K562 (cell line): ENCODE measurements around the gene FOXS1. TPM values are rescaled to one million over a fixed set of nuclear protein-coding genes. Genes with fewer than 3 reads are reported as not detected.

ENCODE experiments used
- ATAC-seq: fragments of 200-7000 bp; cut with Tn5 transposase; 3 replicates; pipeline ENCODE4 v1.9.1; 2020; ENCODE audit warnings: moderate library complexity
- BruUV-seq: library from RNA; stranded (reverse); fragments of 400-500 nt; replicated peaks from 2 replicates; lab custom pipeline; 2021; lab: Mats Ljungman, UMichigan
- CTCF ChIA-PET: fragments of 300-600 bp; formaldehyde crosslinking; extraction: SDS; loops from one replicate; lab custom pipeline; 2021; ENCODE audit warnings: low intra/inter-chr PET ratio; lab: Yijun Ruan, JAX
- POLR2A ChIA-PET: fragments of 300-600, 350-650 bp; sonication (Branson Sonifier 250); formaldehyde crosslinking; extraction: SDS; loops from one replicate; lab custom pipeline; 2021; ENCODE audit warnings: antibody characterized with exemption, inconsistent platforms; lab: Yijun Ruan, JAX
- DNase-seq, 4 experiments: peaks; one replicate each; pipeline versions ENCODE4 v3.0.0 to v3.0.0-alpha.2; 2011 to 2018; ENCODE audit warnings: low spot score in 3 of 4, mixed read lengths in 3 of 4; ENCODE audit errors: extremely low read depth in 1 of 4
- FAIRE-seq: peaks from 2 replicates; lab custom pipeline; 2011; peaks lifted over from hg19 to GRCh38; lab: Jason Lieb, UNC
- H2AFZ ChIP-seq: 2 replicates; pipeline ENCODE4 v1.6.0; 2011; ENCODE audit warnings: low read depth, low read length, control low read depth, inconsistent platforms
- H3K27ac ChIP-seq: fragments of 200-600 bp; 3 replicates; pipeline ENCODE4 v1.8.0; 2011; ENCODE audit warnings: low read depth, mild to moderate bottlenecking, control low read depth, inconsistent platforms, low read length, moderate library complexity, mixed read lengths; ENCODE audit errors: extremely low read depth
- H3K27me3 ChIP-seq, 2 experiments: fragments of 300-600 bp in 1 of 2; 2 replicates in 1 of 2; 3 replicates in 1 of 2; pipeline versions ENCODE4 v1.6.0 to v1.8.0; 2011; ENCODE audit warnings: inconsistent platforms in 2 of 2, low read length in 2 of 2, mild to moderate bottlenecking in 1 of 2, mixed read lengths in 1 of 2, moderate library complexity in 1 of 2; ENCODE audit not compliant: control insufficient read depth in 2 of 2, insufficient read depth in 2 of 2
- H3K36me3 ChIP-seq: fragments of 300-600 bp; 3 replicates; pipeline ENCODE4 v1.8.0; 2011; ENCODE audit warnings: mild to moderate bottlenecking, low read length, inconsistent platforms; ENCODE audit not compliant: control insufficient read depth, insufficient read depth
- H3K4me1 ChIP-seq, 2 experiments: fragments of 200-600 bp in 1 of 2; replicated peaks in 1 of 2; 2 replicates in 1 of 2; 3 replicates in 1 of 2; pipeline versions ENCODE4 v1.5.1 to v1.8.0; 2011; ENCODE audit warnings: inconsistent platforms in 2 of 2, low read length in 2 of 2, mild to moderate bottlenecking in 1 of 2, mixed read lengths in 1 of 2, moderate library complexity in 1 of 2; ENCODE audit not compliant: control insufficient read depth in 2 of 2, insufficient read depth in 2 of 2
- H3K4me2 ChIP-seq: 2 replicates; pipeline ENCODE4 v1.6.1; 2011; ENCODE audit warnings: low read length, control low read depth, inconsistent platforms, mixed read lengths; ENCODE audit not compliant: insufficient read depth
- H3K4me3 ChIP-seq: fragments of 200-600 bp; sonication (generic), shearing (Covaris generic); 2 replicates; pipeline ENCODE4 v1.5.1; 2016; ENCODE audit warnings: control low read depth, inconsistent platforms
- H3K79me2 ChIP-seq: fragments of 200-600 bp; 3 replicates; pipeline ENCODE4 v1.8.0; 2011; ENCODE audit warnings: low read length, inconsistent platforms; ENCODE audit not compliant: control insufficient read depth, insufficient read depth
- H3K9ac ChIP-seq, 2 experiments: 2 replicates each; pipeline versions ENCODE4 v1.6.0 to v1.6.1; 2011; ENCODE audit warnings: low read depth in 2 of 2, low read length in 2 of 2, control low read depth in 1 of 2, inconsistent platforms in 1 of 2, mild to moderate bottlenecking in 1 of 2, mixed read lengths in 1 of 2; ENCODE audit not compliant: insufficient read depth in 1 of 2
- H3K9me1 ChIP-seq: one replicate; pipeline ENCODE4 v1.6.0; 2011; ENCODE audit warnings: inconsistent platforms, mild to moderate bottlenecking, low read length, moderate library complexity; ENCODE audit not compliant: control insufficient read depth, insufficient read depth
- H3K9me3 ChIP-seq: replicated peaks from 2 replicates; pipeline ENCODE4 v1.5.1; 2011; ENCODE audit warnings: low read depth, low read length, inconsistent platforms; ENCODE audit not compliant: control insufficient read depth, insufficient read depth
- H4K20me1 ChIP-seq: replicated peaks from 2 replicates; pipeline ENCODE4 v1.6.1; 2011; ENCODE audit warnings: low read length, inconsistent platforms, mixed read lengths; ENCODE audit not compliant: control insufficient read depth, insufficient read depth
- ARID3A ChIP-seq: IDR thresholded peaks from 2 replicates; pipeline ENCODE4 v1.6.1; 2012; ENCODE audit warnings: low read depth, low read length, improper control_type of control experiment, borderline replicate concordance
- CBFA2T2 ChIP-seq: fragments of 450-650 bp; conservative IDR thresholded peaks from 2 replicates; pipeline ENCODE4 v1.6.1; 2017; ENCODE audit warnings: mild to moderate bottlenecking
- CBX2 ChIP-seq: fragments of 200-600 bp; sonication (generic); IDR thresholded peaks from one replicate; pipeline ENCODE4 v1.6.1; 2012; ENCODE audit warnings: mild to moderate bottlenecking, low read length, inconsistent platforms; ENCODE audit not compliant: insufficient read depth, poor library complexity, severe bottlenecking
- CC2D1A ChIP-seq: fragments of 450-650 bp; IDR thresholded peaks from 2 replicates; pipeline ENCODE4 v1.6.1; 2017; ENCODE audit warnings: mild to moderate bottlenecking
- DPF2 ChIP-seq: fragments of 450-650 bp; IDR thresholded peaks from 2 replicates; pipeline ENCODE4 v1.6.1; 2016
- EP300 ChIP-seq: IDR thresholded peaks from 2 replicates; pipeline ENCODE4 v1.6.1; 2012; ENCODE audit warnings: low read length, improper control_type of control experiment
- GABPB2 ChIP-seq: fragments of 250-450 bp; sonication (Bioruptor Pico); conservative IDR thresholded peaks from 2 replicates; pipeline ENCODE4 v1.5.1; 2021; ENCODE audit warnings: mild to moderate bottlenecking
- KDM4B ChIP-seq, 2 experiments: fragments of 450-650 bp in 1 of 2; sonication (generic) in 1 of 2; IDR thresholded peaks; 2 replicates each; pipeline ENCODE4 v1.6.1; 2016 to 2017; ENCODE audit warnings: borderline replicate concordance in 2 of 2, antibody characterized with exemption in 1 of 2, low read depth in 1 of 2, mild to moderate bottlenecking in 1 of 2
- KDM5B ChIP-seq: fragments of 200-600 bp; sonication (generic); IDR thresholded peaks from 2 replicates; pipeline ENCODE4 v1.6.1; 2012; ENCODE audit warnings: low read depth, mild to moderate bottlenecking, moderate library complexity, low read length, control low read depth, inconsistent platforms; ENCODE audit not compliant: insufficient replicate concordance
- L3MBTL2 ChIP-seq: fragments of 450-650 bp; IDR thresholded peaks from 2 replicates; pipeline ENCODE4 v1.6.1; 2016; ENCODE audit warnings: mild to moderate bottlenecking, moderate library complexity
- POLR3A ChIP-seq: IDR thresholded peaks from 2 replicates; pipeline ENCODE4 v1.6.1; 2011; ENCODE audit warnings: borderline replicate concordance, mild to moderate bottlenecking, moderate library complexity; ENCODE audit not compliant: insufficient read length, insufficient read depth; ENCODE audit errors: extremely low read depth
- POLR3G ChIP-seq: IDR thresholded peaks from 2 replicates; pipeline ENCODE4 v1.6.1; 2011; ENCODE audit not compliant: insufficient read length, insufficient replicate concordance; ENCODE audit errors: extremely low read depth
- PPARD ChIP-seq: fragments of 250-450 bp; sonication (Bioruptor Pico); IDR thresholded peaks from 2 replicates; pipeline ENCODE4 v1.8.0; 2022; ENCODE audit warnings: inconsistent platforms, mild to moderate bottlenecking, moderate library complexity
- RBBP5 ChIP-seq: fragments of 200-600 bp; sonication (generic); IDR thresholded peaks from 2 replicates; pipeline ENCODE4 v1.6.1; 2012; ENCODE audit warnings: borderline replicate concordance, mild to moderate bottlenecking, low read length, control low read depth, inconsistent platforms; ENCODE audit not compliant: insufficient read depth, poor library complexity, severe bottlenecking
- ZNF239 ChIP-seq: fragments of 250-450 bp; sonication (Bioruptor Pico); IDR thresholded peaks from 2 replicates; pipeline ENCODE4 v1.4.0; 2020; ENCODE audit warnings: mild to moderate bottlenecking
- WGBS: fragments of 100-300 bp; shearing (Covaris generic); methylation state at CpG from one replicate; pipeline ENCODE4 v1.1.6; 2016; ENCODE audit warnings: low coverage, mixed read lengths; ENCODE audit not compliant: insufficient coverage; ENCODE audit errors: missing lambda C conversion rate; 5-methylcytosine and 5-hydroxymethylcytosine counted together
- in situ Hi-C: fragments of 300-500 bp; cut with MboI; formaldehyde crosslinking; loops from 4 replicates; pipeline ENCODE4 v1.15.0; 2018; ENCODE audit warnings: inconsistent platforms, mixed read lengths
- intact Hi-C: fragments of 100-400 bp; cut with micrococcal nuclease; formaldehyde crosslinking; loops from 2 replicates; pipeline ENCODE4 v1.14.2; 2022
- polyA plus RNA-seq, 8 experiments: library from polyadenylated mRNA; depleted of rRNA in 4 of 8; stranded (reverse) in 5 of 8; unstranded in 3 of 8; fragments of >200 nt; fragmentation: Nextera tagmentation in 2 of 8; fragmentation: Illumina TruSeq in 1 of 8; extraction: Ambion mirVana in 2 of 8; extraction: Trizol in 1 of 8; gene quantifications; 2 replicates each; pipeline versions ENCODE4 v1.2.1 to v1.2.3, GENCODE V29; 2011 to 2014; ENCODE audit warnings: inconsistent platforms in 1 of 8, missing spikeins in 1 of 8
- total RNA-seq, 7 experiments: library from RNA; depleted of rRNA in 6 of 7; stranded (reverse); fragments of >200 nt in 6 of 7; fragmentation: Illumina TruSeq in 2 of 7; extraction: Trizol in 2 of 7; gene quantifications; 2 replicates each; pipeline versions ENCODE4 v1.2.1 to v1.2.3, GENCODE V29; 2011 to 2021; ENCODE audit warnings: low replicate concordance in 1 of 7

FOXS1 gene
- total and polyA plus RNA-seq, 9 of the 15 experiments (the other 6 are each of a cell fraction or from before 2014, with no cell fraction given) = not detected

DNA sequence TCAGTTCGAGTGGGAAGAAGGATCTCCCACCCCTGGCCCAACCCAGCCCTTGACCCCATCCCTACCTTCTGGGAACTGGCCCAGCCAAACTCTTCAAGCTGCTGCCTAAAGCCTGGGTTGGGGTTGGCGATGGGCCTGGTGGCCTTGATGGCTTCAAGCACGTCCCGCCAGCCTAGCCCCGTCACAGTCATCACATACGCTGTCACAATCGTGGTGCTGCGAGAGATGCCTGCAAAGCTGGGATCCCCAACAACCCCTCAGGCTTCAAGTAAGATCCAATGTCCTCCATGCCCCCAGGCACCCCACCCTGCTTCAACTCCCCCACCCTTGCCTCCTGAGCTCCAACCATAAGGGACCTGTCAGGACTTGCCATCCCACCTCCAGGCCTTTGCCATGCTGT is 17.1 kb upstream of the FOXS1 start:
- H3K9me1 ChIP-seq = peaks cover 2% of the 10 kb centered on the region
- no peak for TF ChIP-seq CC2D1A
- TF ChIP-seq GABPB2 (CRISPR knock-in tag) = no peak
- no peak for TF ChIP-seq ZNF239
- H3K27me3 ChIP-seq = peaks cover 28 to 69% of the 10 kb centered on the region in 2 experiments
- ChIA-PET POLR2A (no interaction called here), CTCF (no interaction called here)
- no peak overlapping the region for H2AFZ ChIP-seq
- intact Hi-C loops (no loop called here), in situ Hi-C loops (loop anchor here (5.0 kb wide), 1 partner anchor 90 kb away; the partner anchor contains the start of gene PDRG1)
- H3K36me3 ChIP-seq = no peaks in the 10 kb centered on the region
- no peaks in the 10 kb centered on the region for H3K79me2 ChIP-seq
- H3K27ac ChIP-seq = no peak overlapping the region
- DNase-seq (no peak), FAIRE-seq (no peak), ATAC-seq (no peak)
- H3K4me2 ChIP-seq = no peak overlapping the region
- peaks cover 0 to 17% of the 10 kb centered on the region in 2 experiments; a peak in 3 of 5 replicates for H3K4me1 ChIP-seq
- H4K20me1 ChIP-seq = peaks cover 14% of the 10 kb centered on the region
- no peak overlapping the region for H3K4me3 ChIP-seq
- no peaks in the 10 kb centered on the region for H3K9me3 ChIP-seq
- no peak overlapping the region for H3K9ac ChIP-seq
- BruUV-seq = no TSS peak
- 31% methylated on average over 7 of the region's 8 CpGs for WGBS

- POLR2A ChIA-PET = interaction anchor here (0.6 to 0.8 kb wide), 2 partner anchors 146 to 259 kb away, joined by 3 read pairs; no protein-coding TSS in a partner anchor
- peaks cover 14% of the 10 kb centered on the region for H4K20me1 ChIP-seq
- no peaks in the 10 kb centered on the region for H3K9me3 ChIP-seq
- H3K27me3 ChIP-seq = peaks cover 27 to 67% of the 10 kb centered on the region in 2 experiments
- WGBS = 18% methylated on average over 5 of the region's 5 CpGs
- FAIRE-seq = no peak
- H3K4me3 ChIP-seq = no peak overlapping the region
- H3K27ac ChIP-seq = no peak overlapping the region
- no peaks in the 10 kb centered on the region for H3K79me2 ChIP-seq
- BruUV-seq = no TSS peak
- H2AFZ ChIP-seq = 0 out of 2 replicates have a peak overlapping the region, but pooled peaks have one; percentile 33
- CTCF ChIA-PET = no interaction called here
- intact Hi-C loops (no loop called here), in situ Hi-C loops (loop anchor here (5.0 kb wide), 1 partner anchor 90 kb away; the partner anchor contains the start of gene PDRG1)
- H3K4me1 ChIP-seq = peaks cover 0 to 17% of the 10 kb centered on the region in 2 experiments; a peak in 3 of 5 replicates
- no peaks in the 10 kb centered on the region for H3K36me3 ChIP-seq
- no peak for ATAC-seq
- no peak overlapping the region for H3K9ac ChIP-seq
- DNase-seq = no peak
- peak overlapping the region; percentile 61; the same call in 1 of the 2 replicates for H3K4me2 ChIP-seq
- peaks cover 2% of the 10 kb centered on the region for H3K9me1 ChIP-seq
- TF ChIP-seq DPF2 = no peak
- no peak for TF ChIP-seq EP300
- no peak for TF ChIP-seq KDM4B (IDR thresholded peaks at IDR 0.05; ENCODE audit: borderline replicate concordance in 2 of 2, low read depth in 1 of 2)
- TF ChIP-seq POLR3A = no peak
- TF ChIP-seq POLR3G = no peak
- no peak for TF ChIP-seq CBFA2T2
- TF ChIP-seq KDM5B = no peak
- no peak for TF ChIP-seq ARID3A
- TF ChIP-seq PPARD = no peak
- TF ChIP-seq L3MBTL2 = no peak
- no peak for TF ChIP-seq CBX2
- no peak for TF ChIP-seq RBBP5
Measured at GRCh38 chr20:31862157-31862470, 16.7 kb upstream of the FOXS1 start.
